Keratinocyte (primary cell): ENCODE results near the gene AARS2. TPM values are rescaled to one million over a fixed set of nuclear protein-coding genes. Genes with fewer than 3 reads are reported as not detected.

Experiments
- DNase-seq: peaks from one replicate; pipeline ENCODE4 v3.0.0-alpha.2; 2011; ENCODE audit warnings: low read depth, missing footprints, low spot score
- FAIRE-seq: peaks from 2 replicates; lab custom pipeline; 2011; peaks lifted over from hg19 to GRCh38; lab: Jason Lieb, UNC
- H2AFZ ChIP-seq: 2 replicates; pipeline ENCODE4 v1.6.0; 2012; ENCODE audit warnings: low read length, control low read depth, inconsistent platforms; ENCODE audit not compliant: control insufficient read depth
- H3K27ac ChIP-seq: 2 replicates; pipeline ENCODE4 v1.5.1; 2011; ENCODE audit warnings: low read length; ENCODE audit not compliant: control insufficient read depth, insufficient read depth
- H3K27me3 ChIP-seq: 3 replicates; pipeline ENCODE4 v1.6.0; 2011; ENCODE audit warnings: low read length; ENCODE audit not compliant: control insufficient read depth, insufficient read depth; ENCODE audit errors: extremely low read depth
- H3K36me3 ChIP-seq, 2 experiments: 2 replicates in 1 of 2; 3 replicates in 1 of 2; pipeline ENCODE4 v1.5.1; 2011; ENCODE audit warnings: low read length in 2 of 2, mild to moderate bottlenecking in 1 of 2; ENCODE audit not compliant: control insufficient read depth in 2 of 2, insufficient read depth in 2 of 2; ENCODE audit errors: extremely low read depth in 1 of 2
- H3K4me1 ChIP-seq: 3 replicates; pipeline ENCODE4 v1.5.1; 2011; ENCODE audit warnings: low read length; ENCODE audit not compliant: control insufficient read depth, insufficient read depth; ENCODE audit errors: extremely low read depth
- H3K4me2 ChIP-seq: 3 replicates; pipeline ENCODE4 v1.6.0; 2011; ENCODE audit warnings: low read depth, low read length; ENCODE audit not compliant: control insufficient read depth, insufficient read depth; ENCODE audit errors: extremely low read depth
- H3K4me3 ChIP-seq, 3 experiments: fragments of 200-600 bp in 1 of 3; sonication (generic) in 1 of 3; 2 replicates in 2 of 3; 3 replicates in 1 of 3; pipeline ENCODE4 v1.5.1; 2011 to 2016; ENCODE audit warnings: low read length in 3 of 3, mild to moderate bottlenecking in 3 of 3, control low read depth in 2 of 3, inconsistent platforms in 1 of 3, low read depth in 1 of 3, mixed read lengths in 1 of 3, mixed run types in 1 of 3, moderate library complexity in 1 of 3; ENCODE audit not compliant: control insufficient read depth in 2 of 3, insufficient read depth in 2 of 3; ENCODE audit errors: extremely low read depth in 1 of 3
- H3K79me2 ChIP-seq: 2 replicates; pipeline ENCODE4 v1.6.0; 2012; ENCODE audit warnings: low read length; ENCODE audit not compliant: control insufficient read depth, insufficient read depth
- H3K9ac ChIP-seq: 3 replicates; pipeline ENCODE4 v1.6.0; 2011; ENCODE audit warnings: low read length; ENCODE audit not compliant: control insufficient read depth, insufficient read depth; ENCODE audit errors: extremely low read depth
- H3K9me1 ChIP-seq: 3 replicates; pipeline ENCODE4 v1.6.0; 2011; ENCODE audit warnings: low read length; ENCODE audit not compliant: control insufficient read depth, insufficient read depth; ENCODE audit errors: extremely low read depth
- H3K9me3 ChIP-seq: 2 replicates; pipeline ENCODE4 v1.5.1; 2012; ENCODE audit warnings: low read depth, low read length; ENCODE audit not compliant: control insufficient read depth
- H4K20me1 ChIP-seq: 3 replicates; pipeline ENCODE4 v1.6.0; 2011; ENCODE audit warnings: low read length; ENCODE audit not compliant: control insufficient read depth, insufficient read depth; ENCODE audit errors: extremely low read depth
- CTCF ChIP-seq, 3 experiments: IDR thresholded peaks in 1 of 3; conservative IDR thresholded peaks in 1 of 3; optimal IDR thresholded peaks in 1 of 3; 2 replicates in 2 of 3; 3 replicates in 1 of 3; pipeline versions ENCODE3 to v1.5.1; 2011; ENCODE audit warnings: low read length in 3 of 3, mild to moderate bottlenecking in 3 of 3, moderate library complexity in 2 of 3, control low read depth in 1 of 3, inconsistent platforms in 1 of 3; ENCODE audit not compliant: insufficient read depth in 2 of 3; ENCODE audit errors: extremely low read depth in 1 of 3
- EZH2 ChIP-seq: IDR thresholded peaks from one replicate; pipeline ENCODE4 v1.6.1; 2012; ENCODE audit warnings: inconsistent platforms, mild to moderate bottlenecking, low read length, moderate library complexity
- dilution Hi-C: fragments of 300-500 bp; cut with MboI; formaldehyde crosslinking; loops from one replicate; pipeline ENCODE4 v1.7.0; 2020; ENCODE audit warnings: low sequenced_read_pairs; ENCODE audit not compliant: extremely low pct_ligation_motif_present
- polyA plus RNA-seq, 5 experiments: library from polyadenylated mRNA; depleted of rRNA in 3 of 5; stranded (reverse) in 3 of 5; stranded (forward) in 1 of 5; unstranded in 1 of 5; fragments of >200 nt; gene quantifications; 1 replicate in 1 of 5; 2 replicates in 3 of 5; 3 replicates in 1 of 5; pipeline versions ENCODE4 v1.2.1 to v1.2.3, GENCODE V29; 2011 to 2012; ENCODE audit warnings: missing spikeins in 2 of 5, low read depth in 1 of 5, low replicate concordance in 1 of 5

The AARS2 gene
- polyA plus RNA-seq, 1 donor (not counting 4 experiments of a cell fraction or from before 2014, with no cell fraction given): 5.8 TPM

DNA sequence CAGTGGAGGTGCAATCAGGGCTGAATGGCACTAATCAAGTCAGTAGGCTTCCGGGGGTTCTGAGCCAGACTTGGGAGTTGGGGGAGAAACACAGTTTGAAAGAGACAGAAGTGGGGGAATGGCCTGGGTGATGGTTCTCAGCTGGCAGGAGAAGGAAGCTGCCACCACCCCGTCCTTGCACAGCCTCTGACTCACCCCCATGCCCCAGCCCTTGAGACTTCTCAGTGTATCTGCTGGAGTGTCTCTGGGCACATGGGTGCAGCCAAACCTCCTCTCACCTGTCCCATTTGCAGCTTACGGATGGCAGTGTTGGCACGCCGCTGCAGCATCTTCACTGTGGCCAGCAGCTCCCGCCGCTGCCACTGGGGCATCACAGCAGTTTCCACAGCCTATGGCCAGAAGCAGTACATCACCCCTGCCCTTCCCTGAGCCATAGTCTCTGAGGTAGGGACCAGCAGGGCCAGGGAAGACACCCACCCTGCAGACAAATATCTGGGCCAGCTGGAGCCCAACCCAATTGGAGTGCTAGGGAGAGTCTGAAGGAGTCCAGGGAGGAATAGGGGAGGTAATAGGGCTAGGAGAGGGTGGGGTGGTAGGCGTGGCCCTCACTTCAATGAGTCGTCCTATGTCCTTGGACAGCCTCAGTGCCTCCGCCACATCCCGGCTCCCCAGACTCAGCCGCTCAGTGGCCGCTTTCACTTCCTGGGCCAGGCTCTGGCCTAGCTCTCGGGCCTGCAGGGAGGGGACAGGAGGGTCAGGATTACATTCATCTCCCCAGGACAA lies 11.2 kb downstream of the AARS2 start:
- Histone ChIP-seq H3K4me2 (no peak overlapping the region), H3K79me2 (no peaks in the 10 kb centered on the region), H3K4me3 (no peak overlapping the region), H2AFZ (no peak overlapping the region), H3K36me3 (peaks cover 45 to 46% of the 10 kb centered on the region in 2 experiments), H3K4me1 (peaks cover 7% of the 10 kb centered on the region), H3K27me3 (peaks cover 18% of the 10 kb centered on the region), H3K9ac (no peak overlapping the region), H3K9me3 (no peaks in the 10 kb centered on the region), H3K9me1 (peaks cover 2% of the 10 kb centered on the region), H3K27ac (no peak overlapping the region), H4K20me1 (no peaks in the 10 kb centered on the region)
- FAIRE-seq (no peak), DNase-seq (no peak)
- TF ChIP-seq CTCF (optimal IDR thresholded peaks at IDR 0.05 in 1 of 3, IDR thresholded peaks at IDR 0.05 in 1 of 3, conservative IDR thresholded peaks at IDR 0.05 in 1 of 3; ENCODE audit: extremely low read depth in 1 of 3, insufficient read depth in 2 of 3, low read length in 3 of 3) (no peak), EZH2 (no peak)
- dilution Hi-C loops: no loop called here

GRCh38 chr6:44301106-44301505 lies 12.0 kb downstream of the AARS2 start:
- TF ChIP-seq EZH2 (no peak), CTCF (optimal IDR thresholded peaks at IDR 0.05 in 1 of 3, IDR thresholded peaks at IDR 0.05 in 1 of 3, conservative IDR thresholded peaks at IDR 0.05 in 1 of 3; ENCODE audit: extremely low read depth in 1 of 3, insufficient read depth in 2 of 3, low read length in 3 of 3) (no peak)

More at GRCh38 chr6:44301106-44301505, 12.0 kb downstream of the AARS2 start:
- H3K27ac ChIP-seq: no peak overlapping the region
- peaks cover 3% of the 10 kb centered on the region for H4K20me1 ChIP-seq
- H3K9ac ChIP-seq: no peak overlapping the region
- peaks cover 41 to 45% of the 10 kb centered on the region in 2 experiments for H3K36me3 ChIP-seq
- no peak overlapping the region for H3K4me2 ChIP-seq
- no peaks in the 10 kb centered on the region for H3K79me2 ChIP-seq
- H3K4me3 ChIP-seq: no peak overlapping the region
- no peaks in the 10 kb centered on the region for H3K9me3 ChIP-seq
- dilution Hi-C loops: no loop called here
- H2AFZ ChIP-seq: no peak overlapping the region
- DNase-seq (no peak), FAIRE-seq (no peak)
- H3K9me1 ChIP-seq: peaks cover 2% of the 10 kb centered on the region
- H3K27me3 ChIP-seq: peaks cover 27% of the 10 kb centered on the region
- peaks cover 7% of the 10 kb centered on the region for H3K4me1 ChIP-seq
